GM19455 (cell line): ENCODE results near the gene RBCK1.
A peak's percentile ranks its signal among the peaks of the same experiment; 100 is the strongest.

Experiments
- ATAC-seq: cut with Tn5 transposase; IDR thresholded peaks from one replicate; pipeline ENCODE4 v1.9.1; 2021; ENCODE audit not compliant: unreplicated experiment

The RBCK1 gene

GRCh38 chr20:397432-398237 is 10.5 kb upstream of the RBCK1 start:
- ATAC-seq: no peak

GRCh38 chr20:399182-399707 is 8.9 kb upstream of the RBCK1 start:
- ATAC-seq: no peak

- no peak for ATAC-seq
Measured at GRCh38 chr20:400128-400453, 8.0 kb upstream of the RBCK1 start.

- no peak for ATAC-seq
Measured at GRCh38 chr20:400454-401275, 7.4 kb upstream of the RBCK1 start.

- ATAC-seq: no peak
Measured at GRCh38 chr20:401682-402495, 6.2 kb upstream of the RBCK1 start.

- no peak for ATAC-seq
Measured at GRCh38 chr20:402496-402885, 5.6 kb upstream of the RBCK1 start.

GRCh38 chr20:402898-403581 is 5.1 kb upstream of the RBCK1 start:
- no peak for ATAC-seq

GRCh38 chr20:403582-403957 is 4.5 kb upstream of the RBCK1 start:
- no peak for ATAC-seq

- ATAC-seq: no peak
Measured at GRCh38 chr20:404088-404487, 4.0 kb upstream of the RBCK1 start.

GRCh38 chr20:406200-407132 is 1.6 kb upstream of the RBCK1 start:
- ATAC-seq: no peak

- peak; percentile 50 for ATAC-seq
Measured at GRCh38 chr20:407133-407952, 756 bp upstream of the RBCK1 start.

GRCh38 chr20:408843-409696 is 971 bp downstream of the RBCK1 start:
- ATAC-seq: peak; percentile 10

GRCh38 chr20:409697-410559 is 1.8 kb downstream of the RBCK1 start:
- ATAC-seq: no peak

- ATAC-seq: no peak
Measured at GRCh38 chr20:412081-412480, 4.0 kb downstream of the RBCK1 start.

- ATAC-seq: no peak
Measured at GRCh38 chr20:414161-414560, 6.1 kb downstream of the RBCK1 start.

- ATAC-seq: no peak
Measured at GRCh38 chr20:415820-416322, 7.8 kb downstream of the RBCK1 start.
